H1 (cell line): ENCODE results near the gene PDZD8. TPM values are rescaled to one million over a fixed set of nuclear protein-coding genes. Genes with fewer than 3 reads are reported as not detected.

ENCODE experiments used
- CTCF ChIA-PET: fragments of 300-600 bp; sonication (Branson Sonifier 250); formaldehyde crosslinking; loops from one replicate; lab custom pipeline; 2021; ENCODE audit not compliant: partially characterized antibody; lab: Charles Lee
- POLR2A ChIA-PET: fragments of 300-600 bp; sonication (Branson Sonifier 250); formaldehyde crosslinking; loops from one replicate; lab custom pipeline; 2021; ENCODE audit warnings: inconsistent platforms; ENCODE audit not compliant: partially characterized antibody; lab: Charles Lee
- DNase-seq, 2 experiments: peaks; one replicate each; pipeline versions ENCODE4 v3.0.0 to v3.0.0-alpha.2; 2010 to 2022; ENCODE audit warnings: low spot score in 2 of 2, low read depth in 1 of 2, mixed read lengths in 1 of 2
- FAIRE-seq: peaks from 2 replicates; lab custom pipeline; 2011; peaks lifted over from hg19 to GRCh38; lab: Jason Lieb, UNC
- H2AFZ ChIP-seq: 2 replicates; pipeline ENCODE4 v1.8.1; 2012; ENCODE audit warnings: low read length, inconsistent platforms
- H2AK5ac ChIP-seq: 2 replicates; pipeline ENCODE4 v1.6.1; 2013; ENCODE audit warnings: low read depth, low read length
- H2BK120ac ChIP-seq: replicated peaks from 2 replicates; pipeline ENCODE3; 2013; ENCODE audit warnings: low read depth, low read length, inconsistent platforms
- H2BK12ac ChIP-seq: 2 replicates; pipeline ENCODE4 v1.6.1; 2013; ENCODE audit warnings: low read depth, low read length
- H2BK15ac ChIP-seq: 2 replicates; pipeline ENCODE4 v1.6.1; 2013; ENCODE audit warnings: low read length
- H2BK20ac ChIP-seq: 2 replicates; pipeline ENCODE4 v1.6.1; 2013; ENCODE audit warnings: low read length
- H2BK5ac ChIP-seq: 2 replicates; pipeline ENCODE4 v1.6.1; 2013; ENCODE audit warnings: low read depth, low read length
- H3K14ac ChIP-seq: 2 replicates; pipeline ENCODE4 v1.6.1; 2013; ENCODE audit warnings: inconsistent platforms; ENCODE audit not compliant: insufficient read length
- H3K18ac ChIP-seq: 2 replicates; pipeline ENCODE4 v1.6.1; 2013; ENCODE audit warnings: low read length; ENCODE audit errors: extremely low read depth
- H3K23ac ChIP-seq: 2 replicates; pipeline ENCODE4 v1.6.1; 2013; ENCODE audit warnings: inconsistent platforms; ENCODE audit not compliant: insufficient read length
- H3K23me2 ChIP-seq: 2 replicates; pipeline ENCODE4 v1.6.1; 2013; ENCODE audit warnings: low read depth, low read length
- H3K27ac ChIP-seq: 2 replicates; pipeline ENCODE4 v1.6.1; 2011; ENCODE audit warnings: low read depth, low read length, inconsistent platforms
- H3K27me3 ChIP-seq, 4 experiments: replicated peaks in 1 of 4; 1 replicate in 1 of 4; 2 replicates in 3 of 4; pipeline versions ENCODE4 v1.6.1 to v1.8.1; 2011 to 2013; ENCODE audit warnings: low read length in 3 of 4, mild to moderate bottlenecking in 3 of 4, inconsistent platforms in 2 of 4, mixed read lengths in 2 of 4, moderate library complexity in 1 of 4; ENCODE audit not compliant: control insufficient read depth in 3 of 4, insufficient read depth in 3 of 4; ENCODE audit errors: extremely low read depth in 1 of 4
- H3K36me3 ChIP-seq, 4 experiments: 2 replicates each; pipeline versions ENCODE4 v1.6.1 to v1.8.1; 2011 to 2013; ENCODE audit warnings: mild to moderate bottlenecking in 4 of 4, low read length in 3 of 4, moderate library complexity in 2 of 4, control low read depth in 1 of 4, inconsistent platforms in 1 of 4; ENCODE audit not compliant: insufficient read depth in 4 of 4, control insufficient read depth in 2 of 4
- H3K4ac ChIP-seq: replicated peaks from 2 replicates; pipeline ENCODE3; 2013; ENCODE audit warnings: low read length, low read depth, mixed read lengths, inconsistent platforms; ENCODE audit not compliant: insufficient read length
- H3K4me1 ChIP-seq, 4 experiments: replicated peaks in 1 of 4; 1 replicate in 1 of 4; 2 replicates in 3 of 4; pipeline versions ENCODE4 v1.6.1 to v1.8.1; 2011 to 2013; ENCODE audit warnings: low read length in 3 of 4, inconsistent platforms in 2 of 4, mixed read lengths in 1 of 4; ENCODE audit not compliant: insufficient read depth in 4 of 4, control insufficient read depth in 3 of 4
- H3K4me2 ChIP-seq, 2 experiments: 2 replicates each; pipeline versions ENCODE4 v1.6.1 to v1.8.1; 2011 to 2013; ENCODE audit warnings: low read depth in 2 of 2, low read length in 2 of 2, control low read depth in 1 of 2, inconsistent platforms in 1 of 2, mild to moderate bottlenecking in 1 of 2; ENCODE audit not compliant: insufficient read depth in 1 of 2
- H3K4me3 ChIP-seq, 4 experiments: fragments of 200-600, 300-600 bp in 1 of 4; sonication (generic), shearing (Covaris generic), sonication (Bioruptor Twin) in 1 of 4; 2 replicates each; pipeline versions ENCODE4 v1.5.1 to v1.8.1; 2011 to 2016; ENCODE audit warnings: low read length in 4 of 4, low read depth in 3 of 4, control low read depth in 2 of 4, inconsistent platforms in 2 of 4, mild to moderate bottlenecking in 2 of 4, mixed read lengths in 1 of 4, moderate library complexity in 1 of 4; ENCODE audit not compliant: insufficient read depth in 2 of 4; ENCODE audit errors: extremely low read depth in 1 of 4
- H3K56ac ChIP-seq: replicated peaks from 2 replicates; pipeline ENCODE3; 2013; ENCODE audit warnings: low read depth, mild to moderate bottlenecking, mixed read lengths, low read length, inconsistent platforms; ENCODE audit not compliant: insufficient read length
- H3K79me1 ChIP-seq: 2 replicates; pipeline ENCODE4 v1.6.1; 2013; ENCODE audit warnings: low read depth, low read length, control low read depth
- H3K79me2 ChIP-seq, 2 experiments: 2 replicates each; pipeline versions ENCODE4 v1.6.1 to v1.8.1; 2012 to 2013; ENCODE audit warnings: low read length in 2 of 2, mild to moderate bottlenecking in 2 of 2, inconsistent platforms in 1 of 2; ENCODE audit not compliant: insufficient read depth in 2 of 2, control insufficient read depth in 1 of 2
- H3K9ac ChIP-seq, 4 experiments: replicated peaks in 1 of 4; 1 replicate in 1 of 4; 2 replicates in 3 of 4; pipeline versions ENCODE4 v1.6.1 to v1.8.1; 2011 to 2013; ENCODE audit warnings: low read depth in 3 of 4, low read length in 3 of 4, control low read depth in 2 of 4, mild to moderate bottlenecking in 2 of 4, moderate library complexity in 2 of 4, inconsistent platforms in 1 of 4; ENCODE audit errors: extremely low read depth in 1 of 4
- H3K9me3 ChIP-seq, 2 experiments: 2 replicates each; pipeline versions ENCODE4 v1.6.1 to v1.8.1; 2012 to 2013; ENCODE audit warnings: mild to moderate bottlenecking in 2 of 2, moderate library complexity in 2 of 2, control low read depth in 1 of 2, inconsistent platforms in 1 of 2, low read depth in 1 of 2, low read length in 1 of 2, mixed read lengths in 1 of 2; ENCODE audit not compliant: insufficient read depth in 2 of 2
- H4K20me1 ChIP-seq, 2 experiments: replicated peaks in 1 of 2; 2 replicates each; pipeline versions ENCODE3 to v1.8.1; 2011 to 2013; ENCODE audit warnings: inconsistent platforms in 2 of 2, low read length in 2 of 2, mild to moderate bottlenecking in 1 of 2; ENCODE audit not compliant: insufficient read depth in 2 of 2, control insufficient read depth in 1 of 2
- H4K5ac ChIP-seq: 2 replicates; pipeline ENCODE4 v1.6.1; 2013; ENCODE audit warnings: low read length, low read depth, mixed read lengths, inconsistent platforms; ENCODE audit not compliant: insufficient read length
- H4K8ac ChIP-seq: 2 replicates; pipeline ENCODE4 v1.8.0; 2013; ENCODE audit warnings: mild to moderate bottlenecking, moderate library complexity, low read length, inconsistent platforms; ENCODE audit not compliant: insufficient read depth; ENCODE audit errors: extremely low read depth
- H4K91ac ChIP-seq: replicated peaks from 2 replicates; pipeline ENCODE3; 2013; ENCODE audit warnings: low read length, mixed read lengths, inconsistent platforms; ENCODE audit not compliant: insufficient read length
- ATF3 ChIP-seq: IDR thresholded peaks from 2 replicates; pipeline ENCODE4 v1.6.1; 2011; ENCODE audit warnings: low read depth, mild to moderate bottlenecking, low read length; ENCODE audit not compliant: insufficient read depth
- CTCF ChIP-seq, 3 experiments: IDR thresholded peaks; 1 replicate in 2 of 3; 2 replicates in 1 of 3; pipeline versions ENCODE4 v1.5.1 to v1.6.1; 2011; ENCODE audit warnings: low read length in 3 of 3, mild to moderate bottlenecking in 3 of 3, inconsistent platforms in 2 of 3, low read depth in 1 of 3, moderate library complexity in 1 of 3; ENCODE audit not compliant: insufficient read depth in 1 of 3; ENCODE audit errors: control extremely low read depth in 1 of 3
- WGBS, 2 experiments: shearing (Covaris generic) in 1 of 2; methylation state at CpG; one replicate each; pipeline versions ENCODE4 v1.1.6 to v1.1.7; 2013 to 2015; ENCODE audit warnings: low lambda C conversion rate in 2 of 2, mixed read lengths in 2 of 2, inconsistent platforms in 1 of 2, low coverage in 1 of 2, missing lambda C conversion rate in 1 of 2; ENCODE audit not compliant: insufficient replicate concordance in 2 of 2, insufficient coverage in 1 of 2, insufficient read length in 1 of 2; ENCODE audit errors: extremely low coverage in 1 of 2, missing lambda C conversion rate in 1 of 2; 5-methylcytosine and 5-hydroxymethylcytosine counted together
- polyA plus RNA-seq, 7 experiments: library from polyadenylated mRNA; depleted of rRNA in 3 of 7; stranded (reverse) in 5 of 7; unstranded in 2 of 7; fragments of >200 nt in 5 of 7; fragments of 200-250 nt in 2 of 7; gene quantifications; 1 replicate in 5 of 7; 2 replicates in 1 of 7; 4 replicates in 1 of 7; pipeline versions ENCODE4 v1.2.1 to v1.2.3, GENCODE V29; 2011 to 2013; ENCODE audit warnings: missing spikeins in 2 of 7, mixed read lengths in 2 of 7
- total RNA-seq: library from RNA; stranded (reverse); fragmentation: NEBNext Ultra II Directional; extraction: Animal tissue kit (Norgen Biotek cat#: 25700); gene quantifications from 2 replicates; pipeline ENCODE4 v1.2.1, GENCODE V29; 2021

Gene PDZD8
- total and polyA plus RNA-seq, 2 of the 8 experiments (the other 6 are each of a cell fraction or from before 2014, with no cell fraction given), result 10.9 to 50.1 TPM

- Histone ChIP-seq H3K14ac (no peak overlapping the region), H3K9ac (no peak overlapping the region), H3K18ac (no peak overlapping the region), H3K56ac (no peak overlapping the region), H4K5ac (no peak overlapping the region), H3K9me3 (no peaks in the 10 kb centered on the region; a peak in 1 of 4 replicates), H3K36me3 (no peaks in the 10 kb centered on the region), H2BK12ac (no peak overlapping the region), H3K23ac (no peak overlapping the region), H3K79me1 (no peaks in the 10 kb centered on the region), H2BK20ac (no peak overlapping the region), H3K23me2 (no peaks in the 10 kb centered on the region), H3K4ac (no peak overlapping the region), H3K4me1 (peaks cover 5 to 13% (median 7%) of the 10 kb centered on the region in 4 experiments; a peak in 6 of 7 replicates), H4K20me1 (no peaks in the 10 kb centered on the region), H4K91ac (no peak overlapping the region), H3K4me3 (no peak overlapping the region), H2BK120ac (no peak overlapping the region), H3K27ac (no peak overlapping the region), H3K27me3 (no peaks in the 10 kb centered on the region), H3K79me2 (no peaks in the 10 kb centered on the region), H4K8ac (no peak overlapping the region), H2BK5ac (no peak overlapping the region), H2AK5ac (no peak overlapping the region), H2BK15ac (no peak overlapping the region), H2AFZ (no peak overlapping the region), H3K4me2 (no peak overlapping the region)
- CTCF ChIA-PET, result interaction anchor here (1.1 to 1.8 kb wide), 4 partner anchors 19 to 208 kb away, joined by 3 to 7 read pairs (median 4); no protein-coding TSS in a partner anchor
- WGBS, 2 experiments, result 96% methylated on average over 6 of the region's 6 CpGs; no CpG with 5 or more reads in 1 of the 2 experiments
- POLR2A ChIA-PET, result interaction anchor here (1.7 kb wide), 1 partner anchor 48 kb away, joined by 3 read pairs; no protein-coding TSS in a partner anchor
- DNase-seq (no peak), FAIRE-seq (no peak)
- TF ChIP-seq ATF3 (no peak), CTCF (IDR thresholded peaks at IDR 0.05; ENCODE audit: control extremely low read depth in 1 of 3, insufficient read depth in 1 of 3, low read depth in 1 of 3, low read length in 3 of 3) (no peak)
Observed at GRCh38 chr10:117424171-117424570, 48.9 kb upstream of the PDZD8 start.
